Measurements from ENCODE around the gene SERINC5. TPM values are rescaled to one million over a fixed set of nuclear protein-coding genes. Genes with fewer than 3 reads are reported as not detected.
"Not testable (repeated sequence)": the region's sequence is repeated elsewhere in the genome, so short reads cannot be mapped to it uniquely, and the experiment has no call there.

SERINC5 gene
- total RNA-seq, result 10 to 100 TPM; 22.6 to 26.9 (median 24.8) TPM

DNA sequence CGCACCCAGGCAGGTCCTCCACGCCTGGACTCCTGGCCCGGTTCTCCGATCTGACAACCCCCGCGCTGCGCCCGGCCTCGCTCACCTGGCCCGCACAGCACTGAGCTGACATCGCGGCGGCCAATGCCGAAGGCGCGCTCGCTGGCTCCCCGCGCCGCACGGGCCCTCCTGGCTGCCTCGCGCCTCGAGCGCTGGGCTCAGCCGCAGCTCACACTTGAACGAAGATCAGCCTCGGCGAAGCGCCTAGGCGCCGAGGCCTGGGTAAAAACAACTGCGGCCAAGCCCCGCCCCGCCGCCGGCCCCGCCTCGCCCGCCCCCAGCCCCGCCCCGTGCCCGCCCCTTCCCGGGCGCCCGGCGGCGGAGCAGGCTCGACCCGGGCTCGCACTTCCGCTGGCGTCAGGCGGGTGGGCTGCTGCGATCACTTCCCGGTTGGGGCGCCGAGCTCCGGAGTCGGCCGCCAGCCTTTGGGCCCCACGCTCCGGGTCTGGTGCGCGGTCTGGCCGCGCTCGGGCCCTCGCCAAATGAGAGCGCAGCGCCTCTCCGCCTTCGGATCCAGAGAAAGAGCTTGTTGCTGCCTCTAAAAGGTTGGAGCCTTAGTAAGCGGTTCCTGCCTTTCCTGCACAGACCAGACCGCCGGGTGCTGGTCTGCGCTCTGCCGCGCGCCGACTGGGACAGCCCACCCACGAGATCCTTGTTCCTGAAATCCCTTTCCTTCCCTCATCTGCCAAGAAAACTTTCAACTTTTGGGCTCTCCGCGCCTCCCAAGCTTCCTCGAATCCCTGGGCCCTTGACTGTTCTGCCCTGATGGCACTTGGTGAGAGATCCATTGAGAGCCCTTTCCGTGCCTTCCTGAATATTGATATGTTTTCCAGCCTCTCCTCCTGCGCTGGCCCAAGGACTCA lies at the start of gene SERINC5:
TSS of gene SERINC5 (minus strand) at position 238 of the 902 bp plus-strand sequence. CDS start at position 112, 126 bp downstream.
- Histone ChIP-seq H3K9me3 (no peaks in the 10 kb centered on the region), H3K27ac (peak within 1 kb of the TSS; percentile 99), H3K27me3 (no peaks in the 10 kb centered on the region), H3K36me3 (no peaks in the 10 kb centered on the region), H3K4me1 (peaks cover 17 to 28% of the 10 kb centered on the region in 2 donors), H3K4me3 (replicated peaks in 1 of 3) (peak within 1 kb of the TSS; percentile 16 to 84 (median 68))
- peak; percentile 81 to 82 for DNase-seq
- 3 to 7% methylated on average over 13 to 14 of the region's 87 CpGs for WGBS, 2 donors
- intact Hi-C loops (cut with DNase I), result loop anchor here (10.0 kb wide), 1 partner anchor 81 kb away; no protein-coding TSS in a partner anchor
- peak; percentile 93 for TF ChIP-seq POLR2A (IDR thresholded peaks at IDR 0.05)
- TF ChIP-seq, protein P1, sequence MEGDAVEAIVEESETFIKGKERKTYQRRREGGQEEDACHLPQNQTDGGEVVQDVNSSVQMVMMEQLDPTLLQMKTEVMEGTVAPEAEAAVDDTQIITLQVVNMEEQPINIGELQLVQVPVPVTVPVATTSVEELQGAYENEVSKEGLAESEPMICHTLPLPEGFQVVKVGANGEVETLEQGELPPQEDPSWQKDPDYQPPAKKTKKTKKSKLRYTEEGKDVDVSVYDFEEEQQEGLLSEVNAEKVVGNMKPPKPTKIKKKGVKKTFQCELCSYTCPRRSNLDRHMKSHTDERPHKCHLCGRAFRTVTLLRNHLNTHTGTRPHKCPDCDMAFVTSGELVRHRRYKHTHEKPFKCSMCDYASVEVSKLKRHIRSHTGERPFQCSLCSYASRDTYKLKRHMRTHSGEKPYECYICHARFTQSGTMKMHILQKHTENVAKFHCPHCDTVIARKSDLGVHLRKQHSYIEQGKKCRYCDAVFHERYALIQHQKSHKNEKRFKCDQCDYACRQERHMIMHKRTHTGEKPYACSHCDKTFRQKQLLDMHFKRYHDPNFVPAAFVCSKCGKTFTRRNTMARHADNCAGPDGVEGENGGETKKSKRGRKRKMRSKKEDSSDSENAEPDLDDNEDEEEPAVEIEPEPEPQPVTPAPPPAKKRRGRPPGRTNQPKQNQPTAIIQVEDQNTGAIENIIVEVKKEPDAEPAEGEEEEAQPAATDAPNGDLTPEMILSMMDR (IDR thresholded peaks at IDR 0.05), result no peak

DNA sequence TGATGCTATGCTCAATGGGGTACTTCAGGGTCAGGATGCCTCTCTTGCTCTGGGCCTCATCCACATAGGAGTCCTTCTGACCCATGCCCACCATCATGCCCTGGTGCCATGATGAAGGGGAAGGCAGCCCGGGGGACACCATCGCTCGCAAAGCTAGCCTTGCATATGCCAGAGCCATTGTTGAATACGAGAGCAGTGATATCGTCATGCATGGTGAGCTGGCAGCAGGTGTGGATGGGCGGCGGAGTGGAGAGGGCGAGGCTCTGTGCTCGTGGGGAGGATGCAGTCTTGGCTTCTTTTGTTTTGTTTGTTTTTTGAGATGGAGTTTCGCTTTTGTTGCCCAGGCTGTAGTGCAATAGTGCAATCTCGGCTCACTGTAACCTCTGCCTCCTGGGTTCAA lies 46.8 kb upstream of the SERINC5 start:
- TF ChIP-seq POLR2A (IDR thresholded peaks at IDR 0.05), result no peak
- TF ChIP-seq, protein P1 (IDR thresholded peaks at IDR 0.05), result no peak
- intact Hi-C loops (cut with DNase I), result no loop called here
- Histone ChIP-seq H3K36me3 (no peaks in the 10 kb centered on the region), H3K27ac (no peak overlapping the region), H3K9me3 (no peaks in the 10 kb centered on the region), H3K4me3 (replicated peaks in 1 of 3) (no peak overlapping the region), H3K27me3 (no peaks in the 10 kb centered on the region), H3K4me1 (no peaks in the 10 kb centered on the region)
- WGBS, 2 donors, result 60 to 68% methylated on average over 11 of the region's 11 CpGs
- peak; percentile 35 to 72 for DNase-seq

DNA sequence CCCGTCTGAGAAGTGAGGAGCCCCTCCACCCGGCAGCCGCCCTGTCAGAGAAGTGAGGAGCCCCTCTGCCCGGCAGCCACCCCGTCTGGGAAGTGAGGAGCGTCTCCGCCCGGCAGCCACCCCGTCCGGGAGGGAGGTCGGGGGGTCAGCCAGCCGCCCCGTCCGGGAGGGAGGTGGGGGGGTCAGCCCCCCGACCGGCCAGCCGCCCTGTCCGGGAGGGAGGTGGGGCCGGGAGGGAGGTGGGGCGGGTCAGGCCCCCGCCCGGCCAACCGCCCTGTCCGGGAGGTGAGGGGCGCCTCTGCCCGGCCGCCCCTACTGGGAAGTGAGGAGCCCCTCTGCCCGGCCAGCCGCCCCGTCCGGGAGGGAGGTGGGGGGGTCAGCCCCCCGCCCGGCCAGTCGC lies 45.5 kb upstream of the SERINC5 start:
- H3K4me1 ChIP-seq; DNase-seq; H3K27ac ChIP-seq; H3K36me3 ChIP-seq; H3K27me3 ChIP-seq; intact Hi-C loops (cut with DNase I); H3K4me3 ChIP-seq (replicated peaks in 1 of 3); H3K9me3 ChIP-seq: not testable (repeated sequence)
- no CpG with 5 or more reads among the region's 34 CpGs for WGBS, 2 donors

DNA sequence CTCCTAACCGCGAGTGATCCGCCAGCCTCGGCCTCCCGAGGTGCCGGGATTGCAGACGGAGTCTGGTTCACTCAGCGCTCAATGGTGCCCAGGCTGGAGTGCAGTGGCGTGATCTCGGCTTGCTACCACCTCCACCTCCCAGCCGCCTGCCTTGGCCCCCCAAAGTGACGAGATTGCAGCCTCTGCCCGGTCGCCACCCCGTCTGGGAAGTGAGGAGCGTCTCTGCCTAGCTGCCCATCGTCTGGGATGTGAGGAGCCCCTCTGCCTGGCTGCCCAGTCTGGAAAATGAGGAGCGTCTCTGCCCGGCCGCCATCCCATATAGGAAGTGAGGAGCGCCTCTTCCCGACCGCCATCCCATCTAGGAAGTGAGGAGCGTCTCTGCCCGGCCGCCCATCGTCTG lies 44.9 kb upstream of the SERINC5 start:
- H3K27me3 ChIP-seq; H3K9me3 ChIP-seq; H3K4me1 ChIP-seq; H3K27ac ChIP-seq; H3K4me3 ChIP-seq (replicated peaks in 1 of 3); DNase-seq; H3K36me3 ChIP-seq; intact Hi-C loops (cut with DNase I): not testable (repeated sequence)
- 100% methylated on average over 6 of the region's 27 CpGs; no CpG with 5 or more reads in 1 of the 2 donors for WGBS, 2 donors

DNA sequence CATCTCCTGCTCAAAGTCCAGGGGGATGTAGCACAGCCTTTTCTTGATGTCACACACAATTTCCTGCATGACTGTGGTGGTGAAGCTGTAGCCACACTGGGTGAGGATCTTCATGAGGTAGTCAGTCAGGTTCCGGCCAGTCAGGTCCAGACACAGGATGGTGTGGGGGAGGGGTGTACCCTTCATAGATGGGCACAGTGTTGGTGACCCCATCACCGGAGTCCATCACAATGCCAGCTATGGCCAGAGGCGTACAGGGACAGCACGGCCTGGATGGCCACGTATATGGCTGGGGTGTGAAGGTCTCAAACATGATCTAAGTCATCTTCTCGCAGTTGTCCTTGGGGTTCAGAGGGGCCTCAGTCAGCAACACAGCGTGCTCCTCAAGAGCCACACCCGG lies 44.3 kb upstream of the SERINC5 start:
- no peak overlapping the region for H3K4me3 ChIP-seq (replicated peaks in 1 of 3)
- no peaks in the 10 kb centered on the region for H3K27me3 ChIP-seq
- intact Hi-C loops (cut with DNase I), result no loop called here
- no peak overlapping the region for H3K27ac ChIP-seq
- WGBS, 2 donors, result 74 to 84% methylated on average over 8 of the region's 8 CpGs
- H3K4me1 ChIP-seq, result no peaks in the 10 kb centered on the region
- H3K36me3 ChIP-seq, result no peaks in the 10 kb centered on the region
- H3K9me3 ChIP-seq, result no peaks in the 10 kb centered on the region
- no peak for TF ChIP-seq POLR2A (IDR thresholded peaks at IDR 0.05)
- TF ChIP-seq, protein P1 (IDR thresholded peaks at IDR 0.05), result no peak
- no peak for DNase-seq

DNA sequence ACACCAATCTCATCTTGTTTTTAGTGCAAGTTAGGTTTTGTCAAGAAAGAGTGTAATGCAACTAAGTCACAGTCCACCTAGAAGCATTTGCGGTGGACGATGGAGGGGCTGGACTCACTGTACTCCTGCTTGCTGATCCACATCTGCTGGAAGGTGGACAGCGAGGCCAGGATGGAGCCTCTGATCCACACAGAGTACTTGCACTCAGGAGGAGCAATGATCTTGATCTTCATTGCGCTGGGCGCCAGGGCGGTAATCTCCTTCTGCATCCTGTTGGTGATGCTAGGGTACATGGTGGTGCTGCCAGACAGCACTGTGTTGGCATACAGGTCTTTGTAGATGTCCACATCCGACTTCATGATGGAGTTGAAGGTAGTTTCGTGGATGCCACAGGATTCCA lies 43.8 kb upstream of the SERINC5 start:
- TF ChIP-seq, protein P1 (IDR thresholded peaks at IDR 0.05), result no peak
- no peak for TF ChIP-seq POLR2A (IDR thresholded peaks at IDR 0.05)
- Histone ChIP-seq H3K27me3 (no peaks in the 10 kb centered on the region), H3K4me3 (replicated peaks in 1 of 3) (no peak overlapping the region), H3K27ac (no peak overlapping the region), H3K36me3 (no peaks in the 10 kb centered on the region), H3K9me3 (no peaks in the 10 kb centered on the region), H3K4me1 (no peaks in the 10 kb centered on the region)
- no peak for DNase-seq
- 90 to 96% methylated on average over 8 of the region's 8 CpGs for WGBS, 2 donors
- intact Hi-C loops (cut with DNase I), result no loop called here

Data from thyroid gland (tissue), 4 donors.